IMR-90 (cell line): Measurements from ENCODE around the gene KRT78. TPM values are rescaled to one million over a fixed set of nuclear protein-coding genes. Genes with fewer than 3 reads are reported as not detected.

Experiments
- ATAC-seq: fragments of 200-7000 bp; cut with Tn5 transposase; 2 replicates; pipeline ENCODE4 v1.9.1; 2020; ENCODE audit warnings: low read depth, mild to moderate bottlenecking, moderate library complexity
- BruUV-seq: library from RNA; stranded (reverse); fragments of 400-500 nt; replicated peaks from 2 replicates; lab custom pipeline; 2021; lab: Mats Ljungman, UMichigan
- CTCF ChIA-PET: fragments of 300-600 bp; formaldehyde crosslinking; extraction: SDS; loops from one replicate; lab custom pipeline; 2021; ENCODE audit warnings: antibody characterized with exemption; lab: Yijun Ruan, JAX
- POLR2A ChIA-PET: fragments of 300-600 bp; sonication (Branson Sonifier 250); formaldehyde crosslinking; loops from one replicate; lab custom pipeline; 2022; ENCODE audit warnings: antibody characterized with exemption; ENCODE audit not compliant: unreplicated experiment; lab: Charles Lee
- DNase-seq: peaks from one replicate; pipeline ENCODE4 v3.0.0; 2013
- H2AFZ ChIP-seq: replicated peaks from 2 replicates; pipeline ENCODE3; 2013; ENCODE audit warnings: low read length, mild to moderate bottlenecking; ENCODE audit not compliant: poor library complexity
- H2AK5ac ChIP-seq: 2 replicates; pipeline ENCODE4 v1.6.1; 2013; ENCODE audit warnings: low read depth, low read length, inconsistent platforms
- H2AK9ac ChIP-seq: replicated peaks from 2 replicates; pipeline ENCODE3; 2013; ENCODE audit warnings: mild to moderate bottlenecking, low read depth, low read length, moderate library complexity; ENCODE audit not compliant: poor library complexity
- H2BK120ac ChIP-seq: 2 replicates; pipeline ENCODE4 v1.6.1; 2013; ENCODE audit warnings: low read depth, low read length, inconsistent platforms
- H2BK15ac ChIP-seq: 3 replicates; pipeline ENCODE4 v1.6.1; 2013; ENCODE audit warnings: low read depth, low read length, inconsistent platforms
- H2BK20ac ChIP-seq: 2 replicates; pipeline ENCODE4 v1.6.1; 2013; ENCODE audit warnings: low read depth, mild to moderate bottlenecking, inconsistent platforms, low read length, moderate library complexity
- H2BK5ac ChIP-seq: 2 replicates; pipeline ENCODE4 v1.6.1; 2013; ENCODE audit warnings: mild to moderate bottlenecking, low read depth, low read length, inconsistent platforms; ENCODE audit not compliant: poor library complexity, severe bottlenecking
- H3K14ac ChIP-seq: replicated peaks from 2 replicates; pipeline ENCODE4 v1.6.1; 2013; ENCODE audit warnings: low read depth, low read length, inconsistent platforms
- H3K18ac ChIP-seq: 2 replicates; pipeline ENCODE4 v1.6.1; 2013; ENCODE audit warnings: low read depth, low read length, control low read depth
- H3K23ac ChIP-seq: 2 replicates; pipeline ENCODE4 v1.6.1; 2013; ENCODE audit warnings: low read depth, low read length, inconsistent platforms
- H3K27ac ChIP-seq: 2 replicates; pipeline ENCODE4 v1.5.1; 2013; ENCODE audit warnings: mild to moderate bottlenecking, control low read depth, low read length; ENCODE audit not compliant: insufficient read depth
- H3K27me3 ChIP-seq: 2 replicates; pipeline ENCODE4 v1.6.1; 2013; ENCODE audit warnings: low read length; ENCODE audit not compliant: control insufficient read depth, insufficient read depth
- H3K36me3 ChIP-seq: 2 replicates; pipeline ENCODE4 v1.6.1; 2013; ENCODE audit warnings: low read length, mixed read lengths; ENCODE audit not compliant: control insufficient read depth, insufficient read depth
- H3K4ac ChIP-seq: 2 replicates; pipeline ENCODE4 v1.6.1; 2013; ENCODE audit warnings: low read depth, low read length, inconsistent platforms
- H3K4me1 ChIP-seq: 2 replicates; pipeline ENCODE4 v1.6.1; 2013; ENCODE audit warnings: low read length, mixed read lengths; ENCODE audit not compliant: control insufficient read depth, insufficient read depth
- H3K4me2 ChIP-seq: 2 replicates; pipeline ENCODE4 v1.6.1; 2013; ENCODE audit warnings: low read depth, mild to moderate bottlenecking, control low read depth, low read length, moderate library complexity
- H3K4me3 ChIP-seq: 2 replicates; pipeline ENCODE4 v1.5.1; 2013; ENCODE audit warnings: low read depth, mild to moderate bottlenecking, control low read depth, low read length, moderate library complexity; ENCODE audit not compliant: insufficient read depth
- H3K56ac ChIP-seq: 2 replicates; pipeline ENCODE4 v1.6.1; 2013; ENCODE audit warnings: low read length, inconsistent platforms; ENCODE audit not compliant: insufficient read depth; ENCODE audit errors: extremely low read depth
- H3K79me1 ChIP-seq, 2 experiments: 2 replicates each; pipeline ENCODE4 v1.6.1; 2013; ENCODE audit warnings: low read length in 2 of 2, inconsistent platforms in 1 of 2, low read depth in 1 of 2
- H3K9ac ChIP-seq: 2 replicates; pipeline ENCODE4 v1.6.1; 2013; ENCODE audit warnings: low read depth, low read length, control low read depth
- H3K9me1 ChIP-seq: 2 replicates; pipeline ENCODE4 v1.6.1; 2013; ENCODE audit warnings: low read length, inconsistent platforms; ENCODE audit not compliant: insufficient read depth
- H3K9me3 ChIP-seq: 2 replicates; pipeline ENCODE4 v1.6.1; 2013; ENCODE audit warnings: low read length; ENCODE audit not compliant: control insufficient read depth, insufficient read depth
- H4K20me1 ChIP-seq: 2 replicates; pipeline ENCODE4 v1.6.1; 2013; ENCODE audit warnings: low read length, inconsistent platforms; ENCODE audit not compliant: insufficient read depth
- H4K5ac ChIP-seq: 2 replicates; pipeline ENCODE4 v1.6.1; 2013; ENCODE audit warnings: mild to moderate bottlenecking, low read depth, low read length, control low read depth
- H4K8ac ChIP-seq, 2 experiments: 2 replicates each; pipeline ENCODE4 v1.6.1; 2013; ENCODE audit warnings: low read depth in 2 of 2, low read length in 2 of 2, control low read depth in 1 of 2, inconsistent platforms in 1 of 2
- H4K91ac ChIP-seq: 2 replicates; pipeline ENCODE4 v1.6.1; 2013; ENCODE audit warnings: low read depth, low read length, inconsistent platforms; ENCODE audit not compliant: insufficient read depth
- BHLHE40 ChIP-seq: fragments of 150-350 bp; IDR thresholded peaks from 2 replicates; pipeline ENCODE4 v1.6.1; 2016; ENCODE audit warnings: mild to moderate bottlenecking, low read depth, low read length
- CEBPB ChIP-seq: IDR thresholded peaks from 2 replicates; pipeline ENCODE4 v1.6.1; 2012; ENCODE audit warnings: low read depth, low read length, improper control_type of control experiment
- CHD1 ChIP-seq: IDR thresholded peaks from 2 replicates; pipeline ENCODE4 v1.6.1; 2012; ENCODE audit warnings: low read depth, low read length, improper control_type of control experiment
- CTCF ChIP-seq: conservative IDR thresholded peaks from 2 replicates; pipeline ENCODE4 v1.5.1; 2012; ENCODE audit warnings: mild to moderate bottlenecking, low read depth, low read length, improper control_type of control experiment
- FOS ChIP-seq: fragments of 150-350 bp; IDR thresholded peaks from 2 replicates; pipeline ENCODE4 v1.6.1; 2016; ENCODE audit warnings: low read depth, low read length
- MAFK ChIP-seq: IDR thresholded peaks from 2 replicates; pipeline ENCODE4 v1.6.1; 2012; ENCODE audit warnings: low read depth, low read length, improper control_type of control experiment
- MAZ ChIP-seq: IDR thresholded peaks from 2 replicates; pipeline ENCODE4 v1.6.1; 2012; ENCODE audit warnings: low read depth, mild to moderate bottlenecking, low read length, improper control_type of control experiment, moderate library complexity, borderline replicate concordance
- MXI1 ChIP-seq: IDR thresholded peaks from 2 replicates; pipeline ENCODE4 v1.6.1; 2012; ENCODE audit warnings: low read depth, mild to moderate bottlenecking, low read length, moderate library complexity, borderline replicate concordance
- NFE2L2 ChIP-seq: fragments of 150-350 bp; IDR thresholded peaks from 2 replicates; pipeline ENCODE4 v1.6.1; 2016; ENCODE audit warnings: low read depth, mild to moderate bottlenecking, low read length
- POLR2A ChIP-seq: IDR thresholded peaks from 2 replicates; pipeline ENCODE4 v1.6.1; 2012; ENCODE audit warnings: mild to moderate bottlenecking, low read depth, low read length
- RAD21 ChIP-seq: IDR thresholded peaks from 2 replicates; pipeline ENCODE4 v1.6.1; 2012; ENCODE audit warnings: low read length, improper control_type of control experiment
- RCOR1 ChIP-seq: IDR thresholded peaks from 2 replicates; pipeline ENCODE4 v1.6.1; 2012; ENCODE audit warnings: mild to moderate bottlenecking, low read length, improper control_type of control experiment; ENCODE audit not compliant: insufficient replicate concordance
- RFX5 ChIP-seq: IDR thresholded peaks from 2 replicates; pipeline ENCODE4 v1.8.0; 2012; ENCODE audit warnings: low read depth, mild to moderate bottlenecking, low read length, moderate library complexity
- SMC3 ChIP-seq: fragments of 150-350 bp; IDR thresholded peaks from 2 replicates; pipeline ENCODE4 v1.6.1; 2016; ENCODE audit warnings: low read depth, mild to moderate bottlenecking, antibody characterized with exemption, low read length, moderate library complexity
- USF2 ChIP-seq: fragments of 150-350 bp; IDR thresholded peaks from 2 replicates; pipeline ENCODE4 v1.6.1; 2017; ENCODE audit warnings: mild to moderate bottlenecking, antibody characterized with exemption, low read length, low read depth
- WGBS, 2 experiments: methylation state at CpG; one replicate each; pipeline versions ENCODE4 v1.1.5 to v1.1.7; 2013; ENCODE audit warnings: missing lambda C conversion rate in 2 of 2; ENCODE audit not compliant: insufficient read length in 1 of 2; ENCODE audit errors: extremely low coverage in 2 of 2; 5-methylcytosine and 5-hydroxymethylcytosine counted together
- dilution Hi-C: fragments of 300-500 bp; cut with HindIII; formaldehyde crosslinking; loops from one replicate; pipeline ENCODE4 v1.14.3; 2018; ENCODE audit warnings: low sequenced_read_pairs; ENCODE audit not compliant: unreplicated experiment
- in situ Hi-C: fragments of 300-500 bp; cut with MboI; formaldehyde crosslinking; loops from 3 replicates; pipeline ENCODE4 v1.14.3; 2019; ENCODE audit warnings: low sequenced_read_pairs, inconsistent platforms, mixed read lengths
- intact Hi-C: fragments of 100-400 bp; cut with micrococcal nuclease; formaldehyde crosslinking; loops from 2 replicates; pipeline ENCODE4 v1.10.0; 2022
- polyA plus RNA-seq, 3 experiments: library from polyadenylated mRNA; depleted of rRNA; stranded (reverse); fragments of >200 nt; gene quantifications; 2 replicates each; pipeline ENCODE4 v1.2.3, GENCODE V29; 2012; ENCODE audit warnings: low replicate concordance in 1 of 3
- total RNA-seq: library from RNA; depleted of rRNA; stranded (reverse); fragments of >200 nt; gene quantifications from 2 replicates; pipeline ENCODE4 v1.2.3, GENCODE V29; 2012

Gene KRT78
- total and polyA plus RNA-seq, 2 of the 4 experiments (the other 2 are of a cell fraction): not detected

- in situ Hi-C loops (no loop called here), intact Hi-C loops (loop anchor here (5.0 to 10.0 kb wide), 3 partner anchors 479 to 657 kb away; no protein-coding TSS in a partner anchor), dilution Hi-C loops (no loop called here)
- Histone ChIP-seq H2BK5ac (no peak overlapping the region), H3K79me1 (no peaks in the 10 kb centered on the region), H4K91ac (peak overlapping the region; percentile 78), H3K4me1 (peaks cover 26% of the 10 kb centered on the region), H3K23ac (peak overlapping the region; percentile 51; the same call in 1 of the 2 replicates), H2BK120ac (peak overlapping the region; percentile 96), H2AK9ac (peak overlapping the region; percentile 80), H3K18ac (0 out of 2 replicates have a peak overlapping the region, but pooled peaks have one; percentile 13), H4K20me1 (no peaks in the 10 kb centered on the region), H3K36me3 (no peaks in the 10 kb centered on the region), H3K27me3 (no peaks in the 10 kb centered on the region), H4K8ac (peak overlapping the region; percentile 7 to 62; a peak in 2 of 4 replicates), H3K56ac (no peak overlapping the region), H3K9ac (no peak overlapping the region), H3K27ac (peak overlapping the region; percentile 12; the same call in 1 of the 2 replicates), H2AFZ (peak overlapping the region; percentile 88), H2AK5ac (peak overlapping the region; percentile 89), H3K4ac (peak overlapping the region; percentile 65), H3K4me2 (no peak overlapping the region; the same call in 1 of the 2 replicates), H3K9me1 (peaks cover 23% of the 10 kb centered on the region), H2BK15ac (peak overlapping the region; percentile 76; the same call in 2 of the 3 replicates), H4K5ac (no peak overlapping the region), H2BK20ac (peak overlapping the region; percentile 87), H3K14ac (peak overlapping the region; percentile 76), H3K4me3 (no peak overlapping the region), H3K9me3 (no peaks in the 10 kb centered on the region)
- CTCF ChIA-PET: interaction anchor here (1.0 to 1.7 kb wide), 3 partner anchors 288 to 292 kb away, joined by 5 to 6 read pairs (median 6); no protein-coding TSS in a partner anchor
- POLR2A ChIA-PET: no interaction called here
- WGBS, 2 experiments: no CpG with 5 or more reads among the region's 9 CpGs
- peak; percentile 58 for ATAC-seq
- peak; percentile 73 for DNase-seq
- no TSS peak for BruUV-seq
- no peak for TF ChIP-seq RAD21
- TF ChIP-seq FOS: peak; percentile 33
- no peak for TF ChIP-seq CHD1
- no peak for TF ChIP-seq RCOR1
- no peak for TF ChIP-seq MXI1
- TF ChIP-seq NFE2L2: no peak
- TF ChIP-seq BHLHE40: peak; percentile 79
- peak; percentile 22; the same call in 1 of the 2 replicates for TF ChIP-seq CEBPB
- TF ChIP-seq SMC3: no peak; the same call in 1 of the 2 replicates
- TF ChIP-seq POLR2A: no peak
- peak; percentile 45; the same call in 1 of the 2 replicates for TF ChIP-seq MAZ
- TF ChIP-seq RFX5: no peak
- TF ChIP-seq CTCF: no peak
- peak; percentile 79 for TF ChIP-seq MAFK
- TF ChIP-seq USF2: no peak
Measured at GRCh38 chr12:52871291-52872039, 22.7 kb upstream of the KRT78 start.
